Activated CD4-positive, alpha-beta T cell treated with anti-CD3 and anti-CD28 coated beads, Interleukin-10, Interleukin-2, amounts not matched to agents 100 ng/mL and 50 ng/mL, durations not matched to agents 16 hours and 8 hours (primary cell): Measurements from ENCODE around the gene CDC45.
A peak's percentile ranks its signal among the peaks of the same experiment; 100 is the strongest.
"Not testable (repeated sequence)": the region's sequence is repeated elsewhere in the genome, so short reads cannot be mapped to it uniquely, and the experiment has no call there.

Source experiments
- DNase-seq: peaks from one replicate; pipeline ENCODE4 v3.0.0-alpha.2; 2020

The CDC45 gene

DNA sequence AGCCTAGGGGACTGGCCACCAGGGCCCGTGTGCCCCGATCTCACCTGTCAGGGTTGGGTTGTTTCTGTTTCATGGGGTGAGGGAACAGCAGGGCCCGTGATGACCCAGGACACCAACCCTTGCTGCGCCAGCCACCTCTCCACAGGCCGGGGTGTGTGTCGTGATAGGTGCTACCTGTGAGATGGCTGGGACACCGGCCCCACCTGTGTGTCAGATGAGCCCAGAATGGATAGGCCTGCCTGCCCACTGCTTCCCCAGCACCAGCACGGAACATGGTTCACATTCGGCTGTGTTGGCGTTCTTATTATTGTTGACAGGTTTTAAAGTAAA lies 37.4 kb downstream of the CDC45 start:
- no peak for DNase-seq

DNA sequence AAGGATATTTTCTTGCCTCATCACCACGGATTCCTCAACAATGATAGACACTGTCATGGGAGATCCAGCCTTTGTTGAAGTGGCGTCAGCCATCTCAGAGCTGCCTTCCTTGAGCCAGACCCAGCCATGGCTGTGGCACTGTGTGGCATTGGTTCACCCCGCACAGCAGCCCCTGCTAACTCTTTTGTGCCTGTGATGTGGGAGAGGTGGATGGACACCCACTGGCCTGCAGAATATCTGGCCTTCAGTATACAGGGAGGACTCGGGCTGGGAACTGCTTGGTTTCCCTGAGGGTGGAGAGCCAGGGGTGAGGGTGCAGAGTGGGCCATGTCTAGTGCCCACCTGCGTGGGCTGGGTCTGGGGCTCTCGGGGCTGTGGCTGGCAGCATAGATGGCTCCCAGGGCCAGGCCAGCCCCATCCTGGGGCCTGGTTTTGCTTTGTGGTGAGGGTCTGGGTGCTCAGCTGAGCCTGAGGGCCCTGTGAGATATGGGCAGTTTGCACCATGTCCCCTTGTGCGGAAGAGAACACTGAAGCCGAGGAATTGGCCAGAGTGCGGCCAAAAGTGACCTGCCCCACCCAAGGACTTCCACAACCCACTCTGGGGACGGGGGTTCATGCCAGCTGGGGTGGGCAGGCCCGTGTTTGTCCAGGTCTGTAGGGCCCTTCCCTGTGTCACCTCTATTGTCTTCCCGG lies 38.3 kb downstream of the CDC45 start:
- DNase-seq = no peak

DNA sequence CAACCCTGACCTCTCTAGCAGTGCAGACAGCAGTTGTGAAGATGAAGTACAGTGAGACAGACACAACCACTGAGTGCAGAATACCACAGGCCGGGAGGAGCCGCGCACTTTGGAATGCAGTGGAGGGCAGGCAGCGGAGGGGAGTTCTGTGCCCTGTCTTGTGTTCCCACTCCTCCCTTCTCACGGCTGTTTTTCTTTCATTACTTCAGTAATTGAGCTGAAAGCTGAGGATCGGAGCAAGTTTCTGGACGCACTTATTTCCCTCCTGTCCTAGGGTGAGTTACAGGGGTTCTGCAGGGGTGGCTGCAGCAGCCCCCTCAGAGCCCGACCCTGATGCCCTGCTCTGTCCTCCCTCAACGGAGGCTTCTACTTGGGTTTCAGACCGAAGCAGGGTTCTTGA lies 38.9 kb downstream of the CDC45 start:
- no peak for DNase-seq

DNA sequence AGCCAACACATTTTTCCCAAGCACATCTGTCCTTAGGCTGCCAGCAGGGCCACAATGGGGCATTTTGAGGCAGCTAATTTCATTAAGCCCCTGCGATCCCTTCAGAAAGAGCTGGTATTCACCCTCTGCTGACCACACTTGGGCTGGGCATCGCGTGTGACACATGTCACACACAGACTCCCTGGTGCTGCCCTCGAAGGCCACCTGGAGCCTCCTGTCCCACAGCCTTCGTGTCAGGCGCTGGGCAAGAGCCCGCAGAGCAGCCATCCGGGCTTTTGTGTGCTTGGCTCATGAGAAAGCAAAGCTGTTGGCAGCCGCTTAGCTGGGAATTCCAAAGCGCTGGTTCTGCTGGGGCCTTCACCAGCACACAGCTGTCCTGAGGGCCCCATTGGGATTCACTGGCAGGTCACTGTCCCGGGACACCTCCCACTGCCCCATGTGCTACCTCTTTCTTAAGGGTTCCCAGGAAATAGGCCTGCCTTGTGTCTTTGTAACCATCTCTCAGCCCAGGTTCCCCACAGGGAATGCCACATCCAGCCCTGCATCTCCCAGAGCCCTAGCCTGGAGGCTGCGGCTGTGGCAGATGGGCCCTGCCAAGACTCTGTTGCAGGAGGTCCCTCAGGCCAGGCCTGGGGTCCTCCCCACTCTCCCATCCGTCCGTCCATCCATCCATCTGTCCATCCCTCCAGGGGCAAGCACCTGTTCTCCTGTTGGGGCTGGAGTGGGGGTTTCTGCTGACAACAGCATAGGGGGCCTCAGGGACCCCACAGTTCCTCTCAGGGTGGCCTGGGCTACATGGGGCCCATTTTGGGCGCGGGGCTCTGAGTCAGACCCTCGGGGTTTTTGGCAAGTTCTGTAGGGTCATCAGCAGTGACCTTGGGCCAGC lies 39.6 kb downstream of the CDC45 start:
- DNase-seq = no peak

DNA sequence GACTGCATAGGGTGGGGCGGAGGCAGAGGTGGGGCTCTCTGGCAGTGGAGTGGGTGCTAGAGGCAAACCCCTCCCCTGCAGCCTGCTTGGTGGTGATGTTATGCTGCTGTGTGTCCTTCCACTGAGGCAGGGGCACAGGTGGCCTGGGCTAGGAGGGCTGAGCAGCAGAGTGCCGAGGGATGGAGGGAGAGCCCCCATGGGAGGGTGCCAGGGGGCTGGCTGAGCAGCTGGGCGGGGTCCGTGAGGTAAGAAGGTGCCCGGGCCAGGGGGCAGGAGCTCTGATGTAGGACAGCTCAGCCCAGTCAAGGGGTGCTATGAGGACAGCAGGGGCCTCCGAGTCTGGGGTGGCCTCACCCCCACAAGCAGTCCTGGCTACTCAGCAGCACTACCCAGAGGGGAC lies 40.3 kb downstream of the CDC45 start:
- DNase-seq = no peak

DNA sequence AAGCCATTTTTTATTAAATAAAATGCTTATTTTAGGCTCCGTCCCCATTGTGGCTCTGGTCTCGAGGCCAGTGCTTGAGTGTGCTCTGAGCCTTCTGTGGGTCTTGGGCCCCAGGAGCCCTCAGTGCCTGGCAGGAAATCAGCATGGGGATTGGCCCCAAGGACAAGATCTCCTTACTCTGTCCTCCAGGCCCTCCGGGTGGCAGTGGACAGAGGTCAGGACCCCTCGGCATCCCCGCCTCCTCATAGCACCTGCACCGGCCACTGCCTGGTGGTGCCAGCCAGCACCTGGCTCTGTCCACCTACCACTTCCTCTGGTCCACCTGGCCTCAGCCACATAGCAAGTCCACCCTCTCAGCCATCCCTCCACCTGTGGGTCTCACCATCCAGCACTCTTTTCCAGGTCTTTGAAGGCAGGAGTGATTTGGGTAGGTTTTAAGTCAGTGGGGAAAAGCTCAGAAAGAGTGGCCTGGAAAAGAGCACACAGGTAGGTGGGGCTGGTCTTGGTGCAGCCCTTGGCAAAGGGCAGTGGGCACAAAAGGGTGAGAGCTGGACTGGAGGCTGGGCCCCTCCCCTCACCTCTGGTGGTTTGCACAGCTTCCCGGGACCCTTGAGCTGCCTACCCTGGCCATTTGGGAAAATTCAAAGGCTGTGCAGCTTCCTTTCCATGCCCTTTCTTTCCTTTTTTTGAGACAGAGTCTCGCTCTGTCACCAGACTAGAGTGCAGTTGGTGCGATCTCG lies 41.0 kb downstream of the CDC45 start:
- DNase-seq = no peak

DNA sequence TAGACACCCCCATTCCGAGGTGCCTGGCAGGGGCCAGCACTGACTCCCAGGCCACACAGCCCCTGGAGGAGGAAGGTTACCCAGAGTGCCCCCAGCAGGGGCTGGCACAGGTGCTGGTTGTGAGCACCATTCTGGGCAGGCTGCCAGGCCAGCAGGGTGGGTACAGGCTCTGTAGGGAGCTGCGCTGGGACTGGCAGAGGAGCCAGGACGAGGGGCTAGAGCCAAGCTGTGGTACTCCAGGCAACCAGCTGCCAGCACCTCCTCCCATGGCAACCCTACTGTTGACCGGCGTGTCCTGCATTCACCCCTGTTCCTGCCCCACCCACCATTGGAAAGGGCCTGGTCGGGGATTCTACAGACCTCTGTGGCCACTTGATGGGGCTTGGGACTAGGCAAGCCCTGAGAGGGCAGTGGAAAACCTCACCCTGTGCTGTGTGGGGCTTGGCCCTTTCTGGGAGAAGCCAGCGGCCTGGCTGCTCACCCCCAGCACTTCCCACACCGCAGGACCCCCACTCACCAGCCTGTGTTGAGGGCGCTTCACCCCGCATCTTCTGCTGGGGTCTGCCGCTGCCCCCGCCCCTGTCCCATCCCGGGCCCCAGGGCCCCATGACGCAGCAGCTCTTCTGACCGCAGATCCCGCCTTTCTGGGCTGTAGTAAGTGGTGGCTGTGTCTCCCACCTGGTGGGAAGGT lies 42.6 kb downstream of the CDC45 start:
- no peak for DNase-seq

DNA sequence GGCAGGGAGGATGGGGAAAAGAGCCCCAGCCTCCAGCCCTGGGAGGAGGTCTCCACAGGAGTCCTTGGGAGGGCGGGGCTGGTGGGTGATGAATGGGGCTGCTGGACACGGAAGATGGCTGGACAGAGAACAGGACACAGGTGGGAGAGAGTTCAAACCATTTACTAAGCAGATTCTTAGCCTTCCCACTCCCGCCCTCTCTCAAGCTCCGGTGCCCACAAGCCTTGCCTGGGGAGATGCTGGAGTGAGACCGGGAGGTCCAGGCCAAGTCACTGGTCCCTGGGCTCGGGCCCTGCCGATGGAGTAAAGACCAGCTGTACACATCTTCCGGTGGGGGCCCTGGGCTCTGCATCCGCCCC lies 43.1 kb downstream of the CDC45 start:
- DNase-seq = no peak

DNA sequence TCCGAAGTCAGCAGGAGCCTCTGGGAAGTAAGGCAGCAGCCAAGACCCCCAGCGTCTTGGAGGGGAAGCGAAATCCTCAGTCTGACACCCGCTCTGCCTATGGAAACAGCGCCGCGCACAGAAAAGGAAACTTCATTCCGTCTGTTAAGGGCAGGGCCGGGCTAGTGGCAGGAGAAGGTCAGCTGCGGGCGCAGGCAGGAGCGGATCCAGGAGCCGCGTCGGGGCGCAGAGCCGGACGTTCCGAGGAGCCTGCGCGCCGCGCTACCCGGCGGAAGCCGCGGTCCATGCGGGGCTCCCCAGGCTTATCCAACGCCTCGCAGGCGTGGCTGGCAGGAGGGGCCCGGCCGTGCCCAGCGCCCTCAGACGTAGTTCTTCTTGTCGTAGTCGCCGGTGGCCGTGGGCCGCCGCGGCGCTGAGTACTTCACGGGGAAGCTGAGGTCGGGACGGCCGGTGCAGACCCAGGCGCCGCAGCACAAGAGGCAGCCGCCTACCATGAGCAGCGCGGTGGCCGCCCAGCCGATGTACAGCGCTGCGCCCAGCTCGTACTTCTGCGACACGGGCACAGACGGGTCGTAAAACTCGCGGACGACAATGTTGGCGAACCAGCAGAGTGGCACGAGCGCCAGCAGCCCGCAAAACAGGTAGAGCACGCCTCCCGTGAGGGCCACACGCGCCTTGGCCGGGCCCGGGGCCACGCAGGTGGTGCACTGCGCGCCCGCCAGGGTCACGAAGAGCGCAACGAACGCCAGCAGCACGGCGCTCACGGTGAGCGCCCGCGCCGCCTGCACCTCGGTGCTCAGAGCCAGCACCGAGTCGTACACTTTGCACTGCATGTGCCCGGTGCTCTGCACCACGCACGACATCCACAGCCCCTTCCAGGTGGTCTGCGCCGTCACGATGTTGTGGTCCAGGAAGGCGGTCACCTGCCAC lies 43.8 kb downstream of the CDC45 start:
- DNase-seq = peak; percentile 27

DNA sequence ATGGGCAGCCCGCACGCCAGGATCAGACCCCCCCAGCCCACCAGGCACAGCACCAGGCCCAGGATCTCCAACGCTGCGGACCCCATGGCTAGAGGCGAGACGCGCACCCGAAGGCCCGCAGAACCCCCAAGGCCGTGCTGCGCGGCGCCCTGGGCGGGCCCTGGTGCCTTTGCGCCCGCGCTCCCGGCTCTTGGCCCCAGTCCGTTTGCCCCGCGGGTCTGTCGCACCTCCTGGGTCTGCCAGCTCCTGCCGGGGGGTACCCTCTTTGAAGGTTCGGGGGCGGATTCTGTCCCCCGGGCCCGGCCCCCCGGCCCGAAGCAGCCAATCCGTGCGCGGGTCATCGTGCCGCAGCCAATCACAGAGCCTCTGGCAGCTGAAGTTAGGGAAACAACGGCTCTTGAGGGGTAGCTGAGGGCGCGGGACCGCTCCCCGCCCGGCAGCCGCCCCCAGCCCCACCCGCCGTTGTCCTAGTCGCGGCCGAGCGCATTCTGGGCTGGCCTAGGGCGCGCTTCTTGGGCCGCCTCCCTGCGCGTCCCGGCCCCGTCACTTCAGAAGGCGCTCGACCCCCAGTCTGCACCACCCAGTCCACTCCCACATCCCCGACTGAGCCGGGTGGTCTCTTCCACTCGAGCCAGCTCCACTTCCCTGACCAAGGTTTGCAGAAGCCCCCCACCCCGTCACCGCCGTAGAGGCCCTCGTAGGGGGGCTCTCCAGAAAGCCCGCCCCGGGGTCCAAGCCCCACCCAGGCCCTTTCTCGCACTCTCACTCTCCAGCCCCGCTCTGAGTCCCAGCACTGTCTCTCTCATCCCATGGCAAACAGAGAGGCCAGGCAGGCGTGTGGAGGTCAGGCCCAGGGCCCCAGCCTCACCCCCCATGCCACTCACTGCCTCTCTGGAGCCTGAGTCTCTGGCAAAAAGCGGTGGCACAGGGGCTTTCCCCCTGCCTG lies 44.7 kb downstream of the CDC45 start, which contains the start of gene CLDN5:
TSS of gene CLDN5 (minus strand) at position 241 of the 946 bp plus-strand sequence. CDS start at position 86, 155 bp downstream.
- peak; percentile 39 for DNase-seq

DNA sequence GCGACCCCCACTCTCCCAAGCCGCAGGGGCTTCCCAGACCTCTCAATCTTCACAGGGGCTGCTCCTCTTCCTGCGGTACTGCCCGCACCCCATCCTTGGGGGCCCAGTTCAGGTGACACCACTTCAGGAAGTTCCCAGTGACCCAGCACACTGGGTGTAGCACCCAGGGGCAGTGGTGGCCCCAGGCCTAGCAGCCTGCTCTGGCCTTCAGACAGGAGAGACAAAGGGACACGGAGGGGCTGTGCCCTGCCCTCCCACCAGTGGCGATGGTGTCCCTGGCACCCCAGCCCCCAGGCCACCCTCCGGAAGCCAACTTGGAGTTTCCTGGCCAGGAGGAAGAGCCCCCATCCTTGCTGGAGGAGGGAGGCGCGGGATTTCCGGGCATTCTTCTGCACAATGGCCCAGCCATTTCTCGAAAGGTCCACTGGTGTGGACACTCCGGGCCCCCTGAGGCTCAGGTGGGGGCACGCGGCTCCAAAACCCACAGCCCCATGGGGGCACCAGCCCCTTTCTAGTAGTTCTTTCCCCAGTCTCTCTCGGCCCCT lies 45.5 kb downstream of the CDC45 start:
- DNase-seq = no peak

DNA sequence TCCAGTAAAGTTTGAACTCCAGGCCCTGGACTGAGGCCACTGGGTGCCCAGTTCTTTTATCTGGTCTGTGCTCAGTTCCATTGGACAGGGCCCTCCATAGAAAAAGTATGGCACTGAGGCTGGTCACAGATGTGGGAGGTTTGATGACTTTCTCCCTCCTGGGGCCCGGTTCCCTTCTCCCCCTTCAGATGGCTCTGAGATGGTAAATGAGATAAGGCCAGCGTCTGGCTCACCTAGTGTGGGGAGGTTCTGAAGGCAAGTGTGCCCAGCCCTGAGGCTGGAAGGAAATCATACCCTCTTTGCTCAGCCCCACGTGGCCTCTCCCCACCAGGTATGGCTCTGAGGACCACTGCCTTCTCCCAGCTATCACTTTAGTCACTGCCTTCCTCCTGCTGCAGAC lies 45.9 kb downstream of the CDC45 start:
- DNase-seq = no peak

DNA sequence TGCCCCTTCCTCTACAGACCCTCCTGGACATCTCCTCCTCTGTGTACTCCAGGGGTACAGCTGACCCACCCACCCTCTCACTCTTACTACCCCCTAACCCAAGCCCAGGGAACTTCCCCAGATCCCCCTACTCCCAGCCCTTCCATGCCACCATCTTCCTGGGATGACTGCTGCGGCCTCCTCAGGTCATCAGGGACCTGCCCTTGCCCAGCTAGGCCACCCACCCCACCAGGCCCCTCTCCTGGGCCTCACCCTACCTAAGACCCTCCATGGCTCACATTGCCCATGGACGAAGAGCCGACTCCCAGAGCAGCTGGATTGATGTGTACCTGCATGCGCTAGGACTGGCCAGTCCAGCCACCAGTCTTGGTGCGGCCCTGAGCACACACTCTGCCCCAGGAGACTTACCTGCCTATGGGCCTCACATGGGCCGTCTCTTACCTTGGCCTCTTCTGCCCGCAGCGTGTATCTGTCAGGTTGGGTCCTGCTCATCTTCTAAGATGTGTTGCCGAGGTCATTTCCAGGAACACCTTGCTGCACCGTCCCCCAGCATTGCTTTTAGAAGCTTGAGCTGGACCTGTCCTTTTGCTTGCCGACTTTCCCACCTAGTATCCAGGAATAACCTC lies 46.5 kb downstream of the CDC45 start:
- no peak for DNase-seq

DNA sequence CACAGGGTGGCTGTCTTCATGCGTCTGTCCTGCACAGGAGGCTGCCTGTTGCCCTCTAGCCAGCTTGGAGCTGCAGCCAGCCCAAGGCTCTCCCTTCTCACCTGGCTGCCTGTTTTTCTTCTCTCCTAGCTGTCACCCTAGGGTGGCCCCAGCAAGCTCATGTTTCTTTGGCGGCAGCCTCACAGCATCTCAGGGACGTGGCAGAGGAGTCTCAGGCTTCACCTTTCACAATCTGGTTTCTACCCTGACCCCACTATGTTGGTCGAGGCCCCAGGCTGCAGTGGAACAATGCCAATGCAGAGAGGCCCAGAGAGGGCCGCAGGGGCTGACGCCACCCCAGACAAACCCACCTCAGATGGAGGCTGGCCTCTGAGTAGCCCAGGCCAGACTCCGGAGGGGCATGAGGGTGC lies 47.0 kb downstream of the CDC45 start:
- DNase-seq = no peak

DNA sequence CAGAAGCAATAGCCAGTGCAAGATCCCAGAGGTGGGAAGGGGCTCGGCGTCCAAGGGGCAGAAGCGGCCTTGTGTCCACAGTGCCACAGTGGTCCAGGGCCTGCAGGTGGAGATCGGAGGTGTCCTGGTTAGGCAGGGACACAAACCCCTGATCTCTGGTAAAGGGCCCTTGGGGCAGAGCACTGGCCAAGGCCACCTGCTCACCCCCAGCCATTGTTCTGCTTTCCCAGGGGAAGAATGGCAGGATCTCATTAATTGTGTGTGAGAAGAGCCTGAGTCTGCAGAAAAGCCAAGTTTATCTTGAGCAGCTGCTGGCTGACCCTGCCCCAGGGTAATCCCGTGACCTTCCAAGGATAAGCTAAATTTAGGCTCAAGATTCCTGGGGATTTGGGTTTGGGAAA lies 47.6 kb downstream of the CDC45 start:
- no peak for DNase-seq

DNA sequence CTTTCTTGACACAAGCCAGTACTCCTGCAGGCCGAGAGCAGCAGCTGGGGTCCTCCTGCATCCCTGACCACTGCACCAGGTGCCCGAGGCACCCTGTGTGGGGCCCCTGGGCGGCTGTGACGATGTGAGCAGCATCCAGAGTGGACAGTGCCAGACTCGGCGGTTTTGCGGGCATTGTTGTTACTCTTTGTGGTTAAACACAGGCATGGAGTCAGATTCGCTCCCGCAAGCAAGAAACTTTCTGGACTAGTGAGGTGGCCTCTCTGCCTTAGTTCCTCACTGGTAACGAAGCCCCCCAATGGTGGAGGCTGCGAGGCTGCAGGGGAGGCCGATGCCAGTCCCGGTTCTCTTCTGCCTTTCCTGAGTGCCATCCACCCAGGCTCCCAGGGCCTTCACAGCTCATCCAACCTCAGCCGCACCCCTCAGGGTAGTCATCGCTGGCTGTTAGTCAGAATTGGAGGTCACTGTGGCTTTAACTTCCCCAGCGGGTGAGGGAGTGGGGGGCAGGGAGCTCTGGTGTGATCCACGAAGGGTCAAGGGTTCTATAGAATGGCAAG lies 48.2 kb downstream of the CDC45 start:
- DNase-seq = no peak

DNA sequence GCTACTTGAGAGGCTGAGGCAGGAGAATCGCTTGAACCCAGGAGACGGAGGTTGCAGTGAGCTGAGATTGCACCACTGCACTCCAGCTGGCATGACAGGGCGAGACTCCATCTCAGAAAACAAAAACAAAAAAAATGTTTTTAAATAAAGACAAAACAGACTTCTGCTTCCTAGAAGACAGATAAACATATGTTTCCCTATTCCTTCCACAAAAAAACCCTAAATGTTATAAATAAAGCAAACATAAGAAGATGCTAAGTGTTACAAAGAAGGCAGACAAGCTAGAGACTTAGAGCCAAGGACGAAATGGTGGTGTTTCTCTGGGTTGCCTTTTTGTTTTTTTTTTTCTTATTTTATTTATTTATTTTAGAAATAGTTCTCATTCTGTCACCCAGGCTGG lies 50.1 kb downstream of the CDC45 start:
- no peak for DNase-seq

DNA sequence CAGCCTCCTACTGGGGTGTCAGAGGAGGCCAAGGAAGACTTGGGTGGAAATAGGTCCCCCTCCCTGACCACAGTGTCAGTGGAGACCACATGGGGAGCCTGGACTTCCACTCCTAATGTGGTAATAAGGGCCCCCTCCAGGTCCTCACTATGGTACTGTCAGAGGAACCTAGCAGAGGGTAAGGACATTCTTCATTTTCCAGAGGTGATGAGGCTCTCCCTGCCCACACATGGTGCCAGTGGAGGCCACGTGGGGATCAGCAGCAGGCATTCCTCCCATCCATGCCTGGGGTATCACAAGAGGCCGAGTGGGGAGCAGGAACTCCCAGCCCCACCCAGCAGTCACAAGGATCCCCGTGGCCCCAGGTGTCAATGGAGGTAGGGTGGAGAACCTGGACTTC lies 51.0 kb downstream of the CDC45 start:
- DNase-seq = no peak

DNA sequence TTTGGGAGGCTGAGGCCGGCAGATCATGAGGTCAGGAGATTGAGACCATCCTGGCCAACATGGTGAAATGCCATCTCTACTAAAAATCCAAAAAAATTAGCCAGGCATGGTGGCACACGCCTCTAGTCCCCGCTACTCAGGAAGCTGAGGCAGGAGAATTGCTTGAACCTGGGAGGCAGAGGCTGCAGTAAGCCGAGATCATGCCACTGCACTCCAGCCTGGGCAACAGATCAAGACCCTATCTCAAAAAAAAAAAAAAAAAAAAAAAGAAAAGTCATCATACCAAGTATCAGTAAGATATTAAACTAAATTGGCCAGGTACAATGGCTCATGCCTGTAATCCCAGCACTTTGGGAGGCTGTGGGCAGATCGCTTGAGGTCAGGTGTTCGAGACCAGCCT lies 51.6 kb downstream of the CDC45 start:
- DNase-seq = not testable (repeated sequence)
